Memory B cell (primary cell): Measurements from ENCODE around the gene FGD4.

Experiments
- ATAC-seq: fragments of 150-1000 bp; cut with Tn5 transposase; 2 replicates; pipeline ENCODE4 v1.10.0; 2021; ENCODE audit warnings: low read depth, mild to moderate bottlenecking, moderate library complexity
- DNase-seq, 2 donors: peaks; one replicate each; pipeline ENCODE4 v3.0.0; 2022; ENCODE audit warnings: low spot score in 2 of 2
- H3K27ac Mint-ChIP-seq: one replicate; pipeline ENCODE4 v1.8.0; 2022; ENCODE audit warnings: mild to moderate bottlenecking, moderate library complexity, mixed read lengths
- H3K27me3 Mint-ChIP-seq: one replicate; pipeline ENCODE4 v1.8.0; 2022; ENCODE audit warnings: mixed read lengths
- H3K36me3 Mint-ChIP-seq: one replicate; pipeline ENCODE4 v1.8.0; 2022; ENCODE audit warnings: mild to moderate bottlenecking, mixed read lengths
- H3K4me1 Mint-ChIP-seq: one replicate; pipeline ENCODE4 v1.8.0; 2022; ENCODE audit warnings: mixed read lengths
- H3K4me3 Mint-ChIP-seq: one replicate; pipeline ENCODE4 v1.8.0; 2022; ENCODE audit warnings: mild to moderate bottlenecking, moderate library complexity, mixed read lengths
- H3K9me3 Mint-ChIP-seq: one replicate; pipeline ENCODE4 v1.8.0; 2022; ENCODE audit warnings: mixed read lengths

The FGD4 gene

DNA sequence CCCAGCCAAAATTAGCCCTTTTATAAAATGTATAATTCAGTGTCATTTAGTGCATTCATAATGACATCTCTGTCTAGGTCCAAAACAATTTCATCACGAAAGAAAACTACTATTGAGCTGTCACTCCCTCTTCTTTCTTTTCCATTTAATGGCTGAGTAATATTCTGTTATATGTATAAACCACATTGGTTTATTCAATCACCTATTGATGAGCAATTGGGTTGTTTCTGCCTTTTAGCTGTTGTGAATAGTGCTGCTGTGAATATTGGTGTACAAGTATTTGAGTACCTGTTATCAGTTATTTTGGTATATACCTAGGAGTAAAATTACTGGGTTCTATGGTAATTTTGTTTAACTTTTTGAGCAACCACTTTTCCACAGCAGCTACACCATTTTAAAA is 287.0 kb downstream of the FGD4 start:
- no peak for ATAC-seq
- Mint-ChIP-seq H3K27me3 (no peaks in the 10 kb centered on the region), H3K9me3 (no peaks in the 10 kb centered on the region), H3K4me3 (no peak overlapping the region), H3K36me3 (peaks cover 10% of the 10 kb centered on the region), H3K27ac (no peak overlapping the region), H3K4me1 (peaks cover 15% of the 10 kb centered on the region)
- DNase-seq: no peak

DNA sequence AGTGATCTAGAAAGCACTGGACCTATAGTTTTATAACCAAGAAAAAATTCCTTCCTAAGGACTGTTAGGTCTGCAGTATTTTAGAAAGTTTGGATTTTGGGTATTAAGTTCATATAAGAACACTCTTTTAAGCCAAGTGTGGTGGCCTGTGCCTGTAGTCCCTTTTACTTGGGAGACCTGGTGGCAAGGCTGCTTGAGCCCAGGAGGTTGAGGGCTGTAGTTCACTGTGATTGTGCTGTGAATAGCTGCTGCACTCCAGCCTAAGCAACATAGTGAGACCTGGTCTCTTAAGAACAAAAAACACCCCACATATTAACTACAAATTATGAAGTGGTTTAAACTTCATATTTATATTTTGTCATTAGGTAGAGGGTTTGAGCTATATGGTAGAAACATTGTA is 289.4 kb downstream of the FGD4 start:
- Mint-ChIP-seq H3K27me3 (no peaks in the 10 kb centered on the region), H3K36me3 (peaks cover 16% of the 10 kb centered on the region), H3K4me1 (peaks cover 14% of the 10 kb centered on the region), H3K4me3 (no peak overlapping the region), H3K27ac (no peak overlapping the region), H3K9me3 (no peaks in the 10 kb centered on the region)
- ATAC-seq: no peak
- no peak for DNase-seq

DNA sequence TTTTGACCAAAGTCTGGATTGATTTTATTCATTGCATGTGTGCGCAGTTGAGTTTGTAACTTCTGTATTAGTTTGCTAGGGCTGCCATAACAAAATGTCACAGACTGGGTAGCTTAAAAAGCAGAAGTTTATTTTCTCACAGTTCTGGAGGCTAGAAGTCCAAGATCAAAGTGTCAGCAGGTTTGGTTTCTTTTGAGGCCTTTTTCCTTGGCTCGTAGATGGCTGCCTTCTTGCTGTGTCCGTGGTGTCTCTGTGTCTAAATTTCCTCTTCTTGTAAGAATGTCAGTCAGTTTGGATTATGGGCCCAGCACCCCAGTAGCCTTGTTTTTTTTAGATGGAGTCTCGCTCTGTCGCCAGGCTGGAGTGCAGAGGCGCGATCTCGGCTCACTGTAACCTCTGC is 291.6 kb downstream of the FGD4 start:
- ATAC-seq (no peak), DNase-seq (no peak)
- Mint-ChIP-seq H3K27me3 (no peaks in the 10 kb centered on the region), H3K27ac (no peak overlapping the region), H3K4me1 (peaks cover 16% of the 10 kb centered on the region), H3K9me3 (no peaks in the 10 kb centered on the region), H3K36me3 (peaks cover 21% of the 10 kb centered on the region), H3K4me3 (no peak overlapping the region)

DNA sequence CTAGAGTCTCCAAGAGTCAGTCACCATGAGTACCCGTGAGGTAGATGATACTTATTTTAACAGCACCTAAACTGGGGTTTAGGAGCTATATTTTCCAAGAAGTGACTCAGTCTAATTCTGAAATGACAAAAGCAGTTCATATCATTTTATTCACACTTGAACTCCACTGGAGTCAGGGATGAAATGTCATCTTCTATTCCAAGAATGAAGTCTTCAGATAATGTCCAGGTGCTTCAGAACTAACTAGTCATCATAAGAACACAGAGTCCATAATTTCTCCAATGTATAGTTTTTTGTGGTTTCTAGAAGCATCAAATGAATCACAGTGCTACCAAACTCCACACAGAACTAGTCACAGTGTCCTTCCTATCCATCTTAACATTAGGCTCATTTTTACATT is 293.0 kb downstream of the FGD4 start:
- Mint-ChIP-seq H3K27me3 (no peaks in the 10 kb centered on the region), H3K4me3 (no peak overlapping the region), H3K36me3 (peaks cover 19% of the 10 kb centered on the region), H3K27ac (no peak overlapping the region), H3K9me3 (no peaks in the 10 kb centered on the region), H3K4me1 (peaks cover 14% of the 10 kb centered on the region)
- DNase-seq (no peak), ATAC-seq (no peak)

DNA sequence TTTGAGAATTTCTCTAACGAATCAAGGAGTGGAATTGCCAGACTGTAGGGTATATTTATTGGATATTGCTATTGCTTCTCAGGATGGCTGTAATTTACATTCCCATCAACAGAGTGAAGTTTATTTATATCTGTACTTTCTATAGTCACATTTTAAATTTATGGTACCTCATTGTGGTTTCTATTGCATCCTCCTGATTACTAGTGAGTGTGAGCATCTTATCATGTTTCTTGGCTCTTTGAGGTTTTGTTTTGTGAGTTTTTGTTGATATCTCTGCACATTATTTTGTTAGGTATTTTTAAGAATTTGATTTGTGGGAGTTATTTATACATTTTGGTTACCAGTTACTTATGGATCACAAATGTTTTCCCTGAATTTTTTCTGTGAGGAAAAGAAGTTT is 293.7 kb downstream of the FGD4 start:
- H3K36me3 Mint-ChIP-seq: peaks cover 22% of the 10 kb centered on the region
- DNase-seq: no peak
- no peak overlapping the region for H3K27ac Mint-ChIP-seq
- H3K27me3 Mint-ChIP-seq: no peaks in the 10 kb centered on the region
- H3K9me3 Mint-ChIP-seq: no peaks in the 10 kb centered on the region
- ATAC-seq: no peak
- no peak overlapping the region for H3K4me3 Mint-ChIP-seq
- H3K4me1 Mint-ChIP-seq: peaks cover 17% of the 10 kb centered on the region
